ENCODE data around the gene GPC6.

GPC6 gene

DNA sequence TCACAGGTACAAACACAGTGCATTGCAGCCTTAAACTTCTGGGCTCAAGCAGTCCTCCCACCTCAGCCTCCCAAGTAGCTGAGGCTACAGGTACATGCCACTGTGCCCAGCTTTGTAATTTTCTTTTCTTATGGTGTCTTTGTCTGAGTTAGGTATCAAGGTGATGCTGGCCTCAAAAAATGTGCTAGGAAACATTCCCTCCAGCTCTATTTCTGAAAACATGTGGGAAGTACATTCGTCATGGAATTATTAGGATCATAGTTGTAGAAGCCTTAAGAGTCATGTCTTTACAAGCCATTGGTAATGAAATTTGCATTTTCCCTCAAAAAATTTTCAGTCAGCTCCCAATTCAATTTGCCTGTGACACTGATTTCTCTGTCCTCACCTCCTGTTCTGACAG is 1021.3 kb downstream of the GPC6 start:
- no peak for DNase-seq (ENCODE audit: low read depth)

DNA sequence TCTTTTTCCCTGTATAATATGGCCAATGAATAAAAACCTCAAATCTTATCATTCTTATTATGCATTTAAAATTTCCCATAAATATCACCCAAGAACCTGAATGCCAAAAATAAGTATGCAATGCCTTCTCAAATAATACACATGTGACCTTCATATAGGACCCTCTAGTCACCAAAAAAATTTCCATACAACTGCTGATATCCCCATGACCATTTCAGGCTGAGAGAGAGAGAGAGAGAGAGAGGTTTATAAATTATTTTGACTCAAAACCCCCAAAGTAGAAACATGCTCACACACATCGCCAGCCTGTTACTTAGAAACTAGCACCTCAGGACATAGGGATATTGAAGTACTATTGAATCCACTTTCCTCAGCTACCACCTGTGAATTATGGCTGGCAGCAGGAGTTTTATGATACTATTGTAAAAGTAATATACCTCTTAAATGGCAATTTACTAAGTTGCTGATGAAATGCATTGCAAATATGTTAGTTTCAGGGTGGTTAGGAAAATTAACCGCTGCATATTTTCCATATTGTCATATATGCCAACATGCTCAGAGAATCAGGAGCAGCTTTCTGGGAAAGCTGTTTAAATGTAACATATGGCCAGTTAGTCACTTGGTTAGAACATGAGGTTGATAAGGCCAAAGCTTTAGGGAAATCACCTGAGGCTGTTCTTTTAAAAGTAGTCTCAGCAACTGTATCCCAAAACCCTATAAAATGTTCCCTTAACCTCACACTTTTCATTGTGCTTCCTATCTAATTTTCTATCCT is 1022.0 kb downstream of the GPC6 start:
- peak; percentile 16 for DNase-seq (ENCODE audit: low read depth)

GRCh38 chr13:94249512-94249911 is 1022.9 kb downstream of the GPC6 start:
- DNase-seq (ENCODE audit: low read depth), result peak; percentile 65

DNA sequence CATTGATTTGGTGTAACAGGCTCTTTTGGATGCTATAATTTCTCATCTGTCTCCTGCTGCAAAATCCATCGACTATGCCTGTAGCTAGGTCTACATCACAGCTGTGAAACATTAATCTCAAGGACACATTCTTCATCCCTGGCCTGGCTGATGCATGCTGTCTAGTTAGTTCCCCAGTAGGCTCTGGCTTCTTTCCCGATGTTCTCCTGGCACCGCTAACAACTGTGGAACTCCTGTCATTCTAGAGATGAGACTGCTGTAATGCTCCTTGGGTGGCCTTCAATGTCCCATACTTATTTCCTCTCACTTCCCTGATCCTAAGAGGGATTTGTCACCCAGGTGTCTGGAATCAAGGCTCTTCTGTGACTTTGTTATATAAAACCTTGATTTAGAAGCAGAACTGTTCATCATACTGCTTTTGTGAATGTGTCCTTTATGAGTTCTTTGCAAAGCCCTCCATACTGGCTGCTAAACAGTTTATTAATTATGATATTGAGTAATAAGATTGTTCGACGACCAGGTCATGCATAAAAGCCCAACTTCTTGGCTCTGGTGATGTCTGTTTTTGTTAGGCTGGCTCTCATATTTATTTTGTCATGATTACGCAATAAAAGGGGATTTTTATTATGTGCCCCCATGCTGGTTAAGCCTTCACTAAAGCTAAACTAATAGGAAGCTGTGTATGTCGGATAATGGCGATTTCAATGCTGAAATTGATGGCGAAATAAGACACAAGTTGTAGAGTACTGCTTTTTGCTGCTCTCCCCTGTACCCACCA is 1025.4 kb downstream of the GPC6 start:
- DNase-seq (ENCODE audit: low read depth), result peak; percentile 39

DNA sequence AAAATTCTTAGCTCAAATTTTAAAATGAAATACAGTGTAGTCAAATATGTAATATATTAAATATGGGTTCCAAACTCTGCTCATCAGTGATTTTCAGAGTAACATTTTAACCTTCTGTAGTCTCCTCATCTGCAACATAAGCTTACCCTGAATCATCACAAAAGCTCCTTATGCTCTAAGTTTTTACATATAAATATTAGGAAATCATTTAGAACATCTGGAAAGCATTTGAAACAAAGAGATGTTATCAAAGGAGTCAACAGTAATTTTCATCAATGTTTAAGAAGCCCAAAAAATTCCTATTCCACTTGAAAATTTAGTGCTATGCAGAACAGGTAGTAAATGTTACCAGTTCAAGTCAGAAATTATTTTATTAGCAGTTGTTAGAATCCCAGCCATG is 1028.1 kb downstream of the GPC6 start:
- no peak for DNase-seq (ENCODE audit: low read depth)

DNA sequence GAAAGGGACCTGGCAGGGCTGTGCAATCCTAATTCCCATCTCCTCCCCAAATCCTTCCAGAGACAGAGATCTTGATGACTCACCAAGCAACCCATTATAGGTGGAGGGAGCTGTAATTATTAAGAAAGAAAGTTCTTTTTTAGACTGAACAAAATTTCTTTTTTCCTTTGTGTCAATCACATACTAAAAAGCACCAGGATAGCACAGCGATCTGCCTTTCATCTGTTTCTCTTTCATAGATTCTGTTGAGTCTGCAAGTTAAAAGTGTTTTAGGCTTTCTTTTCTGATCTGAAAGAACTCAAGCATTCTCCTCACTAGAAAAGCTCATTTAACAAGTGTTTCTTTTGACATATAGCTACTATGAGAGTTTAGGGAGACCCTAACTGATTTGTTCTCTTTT is 1030.1 kb downstream of the GPC6 start:
- no peak for DNase-seq (ENCODE audit: low read depth)

- no peak for DNase-seq (ENCODE audit: low read depth)
Observed at GRCh38 chr13:94259984-94260383, 1033.4 kb downstream of the GPC6 start.

DNA sequence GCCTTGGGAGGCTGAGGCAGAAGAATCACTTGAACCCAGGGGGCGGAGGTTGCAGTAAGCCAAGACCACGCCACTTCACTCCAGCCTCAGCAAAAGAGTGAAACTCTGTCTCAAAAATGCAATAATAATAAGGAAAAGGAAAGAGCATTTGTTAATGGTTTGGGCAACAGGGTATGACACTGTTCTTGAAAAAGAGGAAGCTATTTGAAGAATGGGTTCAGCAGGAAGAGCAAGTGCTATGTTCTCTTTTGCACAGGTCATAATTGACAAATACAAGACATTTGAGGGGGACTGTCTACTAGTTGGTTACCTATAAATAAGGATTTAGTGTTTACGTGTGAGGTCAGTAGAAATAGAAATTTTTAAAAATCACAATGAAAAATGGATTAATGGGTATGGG is 1034.6 kb downstream of the GPC6 start:
- DNase-seq (ENCODE audit: low read depth), result no peak

- no peak for DNase-seq (ENCODE audit: low read depth)
Observed at GRCh38 chr13:94263038-94263437, 1036.4 kb downstream of the GPC6 start.

- DNase-seq (ENCODE audit: low read depth), result no peak
Observed at GRCh38 chr13:94267581-94268366, 1041.2 kb downstream of the GPC6 start.

DNA sequence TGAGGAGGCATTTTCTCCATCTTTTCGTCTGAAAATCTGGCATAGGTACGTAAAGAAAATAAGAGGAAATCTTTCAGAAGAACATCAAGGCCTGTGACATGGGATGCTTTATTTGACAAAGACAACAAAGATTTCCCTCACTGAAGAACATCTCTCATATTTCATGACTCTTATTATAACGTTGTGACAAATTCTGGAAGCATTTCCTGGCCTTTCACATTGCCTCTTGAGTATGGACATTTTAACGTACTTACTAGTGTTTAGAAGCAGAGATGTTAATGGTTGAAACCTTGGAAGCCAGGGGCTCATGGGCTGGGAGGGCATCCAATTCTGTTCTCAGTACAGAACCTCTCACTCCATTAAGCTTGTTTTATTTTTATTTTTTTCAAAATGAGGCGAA is 1042.1 kb downstream of the GPC6 start:
- no peak for DNase-seq (ENCODE audit: low read depth)

- no peak for DNase-seq (ENCODE audit: low read depth)
Observed at GRCh38 chr13:94269557-94269956, 1043.0 kb downstream of the GPC6 start.

DNA sequence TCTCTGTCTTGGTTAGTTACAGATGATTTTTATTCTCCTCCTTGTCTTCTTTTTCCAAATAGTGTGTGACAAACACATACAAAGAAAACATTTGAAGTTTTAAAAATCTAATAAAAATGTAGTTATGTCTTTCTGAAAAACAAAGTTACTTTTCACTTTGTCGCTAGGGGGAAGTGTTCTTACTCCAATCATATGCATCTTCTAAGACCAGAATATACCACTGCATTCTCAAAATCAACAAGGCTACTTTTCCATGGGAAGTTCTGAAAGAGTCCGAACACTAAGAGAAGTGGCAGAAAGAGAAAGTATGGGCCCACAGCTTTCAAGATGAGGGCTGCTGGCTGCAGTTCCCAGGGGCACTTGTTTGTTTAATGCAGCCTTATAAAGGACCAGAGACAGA is 1043.9 kb downstream of the GPC6 start:
- no peak for DNase-seq (ENCODE audit: low read depth)

GRCh38 chr13:94272038-94272437 is 1045.4 kb downstream of the GPC6 start:
- no peak for DNase-seq (ENCODE audit: low read depth)

- no peak for DNase-seq (ENCODE audit: low read depth)
Observed at GRCh38 chr13:94280349-94280748, 1053.7 kb downstream of the GPC6 start.

GRCh38 chr13:94280845-94281244 is 1054.2 kb downstream of the GPC6 start:
- DNase-seq (ENCODE audit: low read depth), result no peak

- DNase-seq (ENCODE audit: low read depth), result no peak
Observed at GRCh38 chr13:94286581-94286980, 1060.0 kb downstream of the GPC6 start.

- no peak for DNase-seq (ENCODE audit: low read depth)
Observed at GRCh38 chr13:94291631-94292322, 1065.2 kb downstream of the GPC6 start.

GRCh38 chr13:94292323-94292640 is 1065.7 kb downstream of the GPC6 start:
- DNase-seq (ENCODE audit: low read depth), result no peak

- peak; percentile 36 for DNase-seq (ENCODE audit: low read depth)
Observed at GRCh38 chr13:94296471-94296870, 1069.9 kb downstream of the GPC6 start.

DNA sequence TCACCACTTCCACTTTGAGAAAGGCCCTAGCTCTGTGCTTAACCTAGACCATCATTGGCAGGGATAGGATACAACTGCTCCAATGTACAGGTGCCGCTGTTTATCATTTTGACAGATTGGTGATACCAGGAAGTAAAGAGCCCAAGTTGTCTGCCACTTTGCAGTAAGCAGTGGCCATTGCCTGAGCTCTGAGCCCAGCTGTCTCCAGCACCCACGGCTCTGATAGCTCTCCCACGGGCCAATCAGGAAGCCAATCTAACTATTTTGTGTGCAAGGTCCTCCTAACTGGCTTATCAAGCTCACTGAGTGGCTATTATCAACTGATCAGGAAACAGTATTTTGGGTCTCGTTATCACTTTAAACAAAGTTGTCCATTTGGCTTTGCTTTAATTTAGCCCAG is 1071.7 kb downstream of the GPC6 start:
- DNase-seq (ENCODE audit: low read depth), result no peak

- DNase-seq (ENCODE audit: low read depth), result no peak
Observed at GRCh38 chr13:94300401-94300800, 1073.8 kb downstream of the GPC6 start.
